OCI-LY1 (cell line): ENCODE measurements around the gene KCNK5.

ENCODE experiments used
- H2AFZ ChIP-seq: fragments of 200-600 bp; sonication (generic), shearing (Covaris generic); 2 replicates; pipeline ENCODE4 v1.6.0; 2014; ENCODE audit warnings: antibody characterized with exemption, mild to moderate bottlenecking, low read length
- H3F3A ChIP-seq: fragments of 200-600 bp; sonication (generic), shearing (Covaris generic); 2 replicates; pipeline ENCODE4 v1.6.0; 2014; ENCODE audit warnings: mild to moderate bottlenecking, antibody characterized with exemption, low read length, moderate library complexity; ENCODE audit not compliant: insufficient read depth
- H3K27ac ChIP-seq: fragments of 200-600 bp; sonication (generic); 2 replicates; pipeline ENCODE4 v1.5.1; 2014; ENCODE audit warnings: low read length, mixed run types, mild to moderate bottlenecking, low read depth; ENCODE audit not compliant: poor library complexity, severe bottlenecking
- H3K27me3 ChIP-seq: fragments of 200-600 bp; sonication (generic); 2 replicates; pipeline ENCODE4 v1.6.0; 2014; ENCODE audit warnings: antibody characterized with exemption, mild to moderate bottlenecking, low read length, moderate library complexity; ENCODE audit not compliant: insufficient read depth
- H3K36me3 ChIP-seq: fragments of 200-600 bp; sonication (generic); 2 replicates; pipeline ENCODE4 v1.6.1; 2014; ENCODE audit warnings: mild to moderate bottlenecking, antibody characterized with exemption, low read length, moderate library complexity, mixed read lengths; ENCODE audit not compliant: insufficient read depth
- H3K4me1 ChIP-seq: fragments of 200-600 bp; sonication (generic); 2 replicates; pipeline ENCODE4 v1.5.1; 2014; ENCODE audit warnings: mild to moderate bottlenecking, low read length, moderate library complexity; ENCODE audit not compliant: insufficient read depth, severe bottlenecking
- H3K4me2 ChIP-seq: fragments of 200-600 bp; sonication (generic), shearing (Covaris generic); 2 replicates; pipeline ENCODE4 v1.6.1; 2014; ENCODE audit warnings: low read length
- H3K4me3 ChIP-seq: fragments of 200-600 bp; sonication (generic); 2 replicates; pipeline ENCODE4 v1.5.1; 2014; ENCODE audit warnings: low read length, low read depth, mild to moderate bottlenecking, mixed read lengths; ENCODE audit not compliant: poor library complexity, severe bottlenecking
- H3K79me2 ChIP-seq: fragments of 200-600 bp; shearing (Covaris generic); 2 replicates; pipeline ENCODE4 v1.6.1; 2016; ENCODE audit warnings: mixed run types, low read length, mixed read lengths; ENCODE audit not compliant: insufficient read depth
- H3K9ac ChIP-seq: fragments of 200-600 bp; sonication (generic), shearing (Covaris generic); 2 replicates; pipeline ENCODE4 v1.6.1; 2014; ENCODE audit warnings: mild to moderate bottlenecking, low read length, mixed read lengths
- H3K9me2 ChIP-seq: fragments of 200-600 bp; sonication (generic), shearing (Covaris generic); 2 replicates; pipeline ENCODE4 v1.6.1; 2014; ENCODE audit warnings: low read depth, mild to moderate bottlenecking, low read length, mixed read lengths
- H3K9me3 ChIP-seq: fragments of 200-600 bp; shearing (Covaris generic); 2 replicates; pipeline ENCODE4 v1.6.1; 2014; ENCODE audit warnings: low read length, mixed read lengths
- H4K20me1 ChIP-seq: fragments of 200-600 bp; sonication (generic), shearing (Covaris generic); 2 replicates; pipeline ENCODE4 v1.6.0; 2016; ENCODE audit warnings: mild to moderate bottlenecking, low read length; ENCODE audit not compliant: insufficient read depth
- CTCF ChIP-seq: fragments of 200-600 bp; sonication (generic), shearing (Covaris generic); IDR thresholded peaks from 2 replicates; pipeline ENCODE4 v1.5.1; 2017; ENCODE audit warnings: mild to moderate bottlenecking, antibody characterized with exemption, low read length, moderate library complexity, mixed read lengths
- EZH2 ChIP-seq: fragments of 200-600 bp; sonication (generic), shearing (Covaris generic); IDR thresholded peaks from 2 replicates; pipeline ENCODE4 v1.8.0; 2017; ENCODE audit warnings: borderline replicate concordance, mixed run types, mild to moderate bottlenecking, antibody characterized with exemption, low read length, moderate library complexity, mixed read lengths

KCNK5 gene

GRCh38 chr6:39207416-39208222, 21.7 kb downstream of the KCNK5 start:
- Histone ChIP-seq H3K36me3 (no peaks in the 10 kb centered on the region), H3K4me3 (no peak overlapping the region), H3K4me2 (no peak overlapping the region), H3K9me3 (no peaks in the 10 kb centered on the region), H3K4me1 (no peaks in the 10 kb centered on the region), H2AFZ (no peak overlapping the region), H3K9me2 (no peaks in the 10 kb centered on the region), H3F3A (no peaks in the 10 kb centered on the region), H3K79me2 (no peaks in the 10 kb centered on the region), H3K9ac (no peak overlapping the region), H3K27ac (no peak overlapping the region), H4K20me1 (no peaks in the 10 kb centered on the region), H3K27me3 (no peaks in the 10 kb centered on the region)
- TF ChIP-seq EZH2 (no peak), CTCF (no peak)

- TF ChIP-seq EZH2 (no peak), CTCF (no peak)
- no peak overlapping the region for H3K27ac ChIP-seq
- H4K20me1 ChIP-seq: no peaks in the 10 kb centered on the region
- H2AFZ ChIP-seq: no peak overlapping the region
- H3K27me3 ChIP-seq: no peaks in the 10 kb centered on the region
- H3K9me2 ChIP-seq: no peaks in the 10 kb centered on the region
- no peaks in the 10 kb centered on the region for H3K9me3 ChIP-seq
- H3K4me1 ChIP-seq: no peaks in the 10 kb centered on the region
- no peaks in the 10 kb centered on the region for H3F3A ChIP-seq
- H3K4me3 ChIP-seq: no peak overlapping the region
- no peaks in the 10 kb centered on the region for H3K36me3 ChIP-seq
- H3K79me2 ChIP-seq: no peaks in the 10 kb centered on the region
- H3K9ac ChIP-seq: no peak overlapping the region
- H3K4me2 ChIP-seq: no peak overlapping the region
These were observed 23.0 kb downstream of the KCNK5 start for GRCh38 chr6:39206250-39206721.

GRCh38 chr6:39204646-39205244, 24.5 kb downstream of the KCNK5 start:
- H3K9me2 ChIP-seq: no peaks in the 10 kb centered on the region
- H2AFZ ChIP-seq: no peak overlapping the region
- no peak overlapping the region for H3K4me2 ChIP-seq
- no peaks in the 10 kb centered on the region for H3K79me2 ChIP-seq
- H3F3A ChIP-seq: no peaks in the 10 kb centered on the region
- H3K4me1 ChIP-seq: no peaks in the 10 kb centered on the region
- H3K27me3 ChIP-seq: no peaks in the 10 kb centered on the region
- H3K9ac ChIP-seq: no peak overlapping the region
- H4K20me1 ChIP-seq: no peaks in the 10 kb centered on the region
- TF ChIP-seq CTCF: no peak
- TF ChIP-seq EZH2: no peak
- no peak overlapping the region for H3K27ac ChIP-seq
- no peaks in the 10 kb centered on the region for H3K36me3 ChIP-seq
- no peak overlapping the region for H3K4me3 ChIP-seq
- no peaks in the 10 kb centered on the region for H3K9me3 ChIP-seq
